DLD1 (cell line): ENCODE measurements around the gene PDE4C.

Experiments used
- in situ Hi-C: cut with HindIII; loops from 2 replicates; pipeline ENCODE4 v1.10.0; 2017; ENCODE audit warnings: low sequenced_read_pairs

PDE4C gene

DNA sequence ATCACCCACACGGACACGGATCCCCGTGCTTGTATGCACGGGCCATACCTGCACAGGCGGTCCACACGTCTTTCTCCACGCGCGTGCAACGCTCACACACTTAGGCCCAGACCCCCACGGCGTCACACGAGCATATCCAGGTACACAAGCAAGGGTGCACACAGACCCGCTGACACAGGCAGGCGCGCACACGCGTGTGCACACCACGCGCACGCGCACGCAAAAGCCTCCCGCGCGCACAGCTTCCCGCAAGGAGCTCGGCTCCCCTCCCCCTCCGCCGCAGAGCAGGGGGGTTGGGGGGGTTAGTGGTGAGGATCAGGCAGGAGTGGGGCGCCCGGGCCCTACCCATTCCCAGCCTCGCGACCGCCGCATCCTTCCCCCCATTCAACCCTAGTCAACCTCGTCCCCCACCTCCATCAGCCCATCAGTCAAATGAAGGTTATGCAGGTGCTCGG, 22.8 kb downstream of the PDE4C start:
- in situ Hi-C loops = no loop called here

DNA sequence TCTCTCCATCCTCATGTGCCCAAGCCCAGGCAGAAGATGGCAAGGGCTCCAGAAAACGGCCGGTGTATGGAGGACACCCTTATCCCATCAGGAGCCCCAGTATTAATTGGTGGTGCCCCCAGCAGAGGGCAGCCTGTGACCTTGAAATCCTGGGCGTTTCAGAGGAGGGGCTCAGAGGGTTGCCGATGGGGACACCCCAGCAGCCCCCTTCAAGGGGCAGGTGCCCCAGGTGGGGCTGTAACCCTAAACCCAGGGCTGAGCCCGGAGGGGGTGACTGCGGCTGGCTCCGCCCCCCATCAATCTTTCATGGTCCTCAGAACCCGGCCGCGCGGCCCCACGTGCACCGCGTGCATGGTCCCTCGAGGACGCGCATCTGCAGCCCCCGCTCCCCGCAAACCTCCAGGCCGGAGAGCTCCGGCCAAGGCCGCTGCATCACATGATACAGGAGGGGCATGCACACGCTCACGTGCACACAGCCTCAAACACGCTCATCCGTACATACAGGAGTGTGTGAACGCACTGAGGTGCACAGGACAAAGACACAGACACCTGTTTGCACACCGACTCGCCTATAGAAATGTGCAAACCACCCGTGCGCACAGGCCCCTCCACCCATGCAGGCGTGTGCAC, 23.3 kb downstream of the PDE4C start:
- in situ Hi-C loops = no loop called here

DNA sequence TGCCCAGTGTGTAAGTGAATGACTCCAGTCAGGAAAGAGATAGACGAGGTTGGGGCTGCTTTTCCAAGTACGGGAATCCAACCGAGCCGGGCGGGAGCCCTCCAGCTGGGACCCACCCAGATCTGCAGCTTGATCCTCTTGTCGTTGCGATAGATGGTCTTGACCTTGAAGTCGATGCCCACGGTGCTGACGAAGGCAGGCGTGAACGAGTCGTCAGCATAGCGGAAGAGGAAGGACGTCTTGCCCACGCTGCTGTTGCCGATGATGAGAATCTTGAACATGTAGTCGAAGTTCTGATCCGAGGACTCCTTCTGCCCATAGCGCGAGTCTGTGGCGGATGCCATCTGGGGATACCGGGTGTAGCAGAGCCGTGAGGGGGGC, 23.9 kb downstream of the PDE4C start:
- in situ Hi-C loops = no loop called here

DNA sequence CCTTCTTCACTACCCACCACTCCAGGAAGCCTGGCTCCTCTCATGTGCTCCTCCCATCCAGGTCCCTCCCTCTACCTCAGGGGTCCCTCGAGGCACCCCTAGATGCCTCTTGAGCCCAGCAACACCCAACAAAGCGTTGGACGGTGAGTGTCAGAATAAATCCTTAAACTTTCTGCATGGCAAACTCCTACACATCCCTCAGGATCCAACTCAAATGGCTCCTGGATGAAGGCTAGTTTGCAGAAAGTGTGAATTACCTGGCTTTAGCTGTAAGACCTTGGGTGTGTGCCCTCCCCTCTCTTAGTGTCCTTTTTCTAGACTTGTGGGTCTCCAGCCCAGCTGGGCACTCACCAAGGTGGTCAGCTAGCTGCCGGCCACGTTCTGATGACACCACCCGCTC, 27.9 kb downstream of the PDE4C start:
- in situ Hi-C loops = no loop called here

DNA sequence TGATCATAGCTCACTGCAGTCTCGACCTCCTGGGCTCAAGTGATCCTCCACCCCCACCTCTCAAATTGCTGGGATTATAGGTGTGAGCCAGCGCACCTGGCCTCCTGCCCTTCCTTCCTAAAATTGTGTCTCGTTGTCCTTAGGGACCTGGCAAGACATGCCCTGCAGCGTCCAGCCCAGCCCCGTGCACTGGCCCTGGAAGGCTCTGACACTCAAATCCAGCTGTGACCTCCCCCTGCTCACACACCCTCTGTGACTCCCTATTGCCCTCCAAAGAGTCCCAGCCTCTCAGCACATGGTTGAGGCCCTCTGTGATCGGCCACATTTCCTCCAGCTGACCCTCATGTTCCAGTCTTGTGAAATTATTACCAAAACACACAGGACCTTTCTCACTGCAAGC, 28.3 kb downstream of the PDE4C start:
- in situ Hi-C loops = no loop called here

DNA sequence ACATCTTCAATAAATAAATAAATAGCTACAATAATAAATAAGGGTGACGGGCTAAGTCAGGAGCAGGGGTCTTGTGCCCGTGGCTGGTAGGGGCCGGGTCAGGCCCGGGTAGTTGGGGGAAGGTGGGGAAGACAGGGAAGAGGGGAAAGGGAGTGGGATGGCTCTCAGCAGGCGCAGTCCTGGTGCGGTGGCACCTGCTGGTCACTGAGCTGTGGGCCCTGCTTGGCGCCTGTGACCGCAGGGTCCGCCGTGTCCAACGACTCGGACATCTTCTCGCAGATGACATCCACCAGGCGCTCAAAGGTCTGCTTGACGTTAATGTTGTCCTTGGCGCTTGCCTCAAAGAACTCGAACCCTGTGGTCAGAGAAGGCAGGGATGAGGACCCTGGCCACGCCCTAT, 28.9 kb downstream of the PDE4C start:
- in situ Hi-C loops = no loop called here

DNA sequence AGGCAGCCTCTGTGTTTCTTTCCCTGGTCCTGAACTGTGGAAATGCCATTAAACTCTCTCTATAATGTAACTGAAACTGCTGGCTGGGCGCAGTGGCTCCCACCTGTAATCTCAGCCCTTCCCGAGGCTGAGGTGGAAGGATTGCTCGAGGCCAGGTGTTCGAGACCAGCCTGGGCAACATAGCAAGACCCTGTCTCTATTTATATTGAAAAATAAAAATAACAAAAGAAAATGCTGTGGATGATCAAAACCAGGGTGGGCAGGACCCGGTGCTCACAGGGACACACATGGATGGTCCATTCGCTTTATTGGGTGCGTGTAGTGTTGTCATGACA, 29.8 kb downstream of the PDE4C start:
- in situ Hi-C loops = no loop called here

DNA sequence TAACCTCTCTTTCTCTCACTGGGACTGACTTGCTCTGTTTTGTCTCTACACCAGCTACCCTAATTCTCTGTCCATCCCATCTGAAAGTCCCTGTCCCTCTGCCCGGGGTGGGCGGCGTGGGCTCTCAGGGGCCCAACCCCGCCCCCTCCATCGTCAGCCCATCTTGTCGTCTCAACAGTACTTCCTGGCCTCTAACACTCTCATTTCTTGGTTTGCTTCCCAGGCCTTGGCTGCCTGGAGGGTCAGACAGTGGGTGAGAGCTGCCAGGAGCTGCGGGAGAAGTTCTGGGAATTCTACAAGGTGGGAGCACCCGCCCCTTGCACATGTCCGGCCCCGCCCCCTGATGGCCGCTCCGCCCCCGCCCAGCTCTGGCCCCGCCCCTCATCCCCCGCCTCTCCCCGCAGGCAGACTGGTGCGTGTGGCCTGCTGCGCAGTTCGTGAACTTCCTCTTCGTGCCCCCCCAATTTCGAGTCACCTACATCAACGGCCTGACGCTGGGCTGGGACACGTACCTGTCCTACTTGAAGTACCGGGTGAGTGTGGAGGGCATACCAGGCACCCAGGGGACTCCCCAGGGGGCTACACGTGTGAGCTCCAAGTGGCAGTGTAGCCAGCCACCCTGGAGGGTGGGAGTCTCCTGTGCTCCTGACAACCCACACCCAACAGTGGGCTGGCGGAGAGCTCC, 31.5 kb downstream of the PDE4C start:
- in situ Hi-C loops = no loop called here

DNA sequence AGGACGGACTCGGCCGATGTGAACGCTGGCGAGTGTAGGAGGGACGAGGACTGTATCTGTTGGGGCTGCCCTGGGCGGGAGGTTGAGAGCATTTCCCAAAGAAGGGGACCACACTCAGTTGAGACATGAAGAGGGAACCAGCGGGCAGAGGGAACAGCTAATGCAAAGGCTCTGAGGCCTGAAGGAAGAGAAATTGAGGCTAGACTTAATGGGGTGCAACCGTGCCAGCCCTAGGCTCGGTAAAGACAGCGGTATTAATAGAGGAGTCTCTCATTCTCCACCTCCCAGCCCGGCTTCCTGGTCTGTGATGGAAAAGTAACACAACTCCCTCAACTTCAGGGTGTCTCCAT, 32.1 kb downstream of the PDE4C start:
- in situ Hi-C loops = no loop called here

DNA sequence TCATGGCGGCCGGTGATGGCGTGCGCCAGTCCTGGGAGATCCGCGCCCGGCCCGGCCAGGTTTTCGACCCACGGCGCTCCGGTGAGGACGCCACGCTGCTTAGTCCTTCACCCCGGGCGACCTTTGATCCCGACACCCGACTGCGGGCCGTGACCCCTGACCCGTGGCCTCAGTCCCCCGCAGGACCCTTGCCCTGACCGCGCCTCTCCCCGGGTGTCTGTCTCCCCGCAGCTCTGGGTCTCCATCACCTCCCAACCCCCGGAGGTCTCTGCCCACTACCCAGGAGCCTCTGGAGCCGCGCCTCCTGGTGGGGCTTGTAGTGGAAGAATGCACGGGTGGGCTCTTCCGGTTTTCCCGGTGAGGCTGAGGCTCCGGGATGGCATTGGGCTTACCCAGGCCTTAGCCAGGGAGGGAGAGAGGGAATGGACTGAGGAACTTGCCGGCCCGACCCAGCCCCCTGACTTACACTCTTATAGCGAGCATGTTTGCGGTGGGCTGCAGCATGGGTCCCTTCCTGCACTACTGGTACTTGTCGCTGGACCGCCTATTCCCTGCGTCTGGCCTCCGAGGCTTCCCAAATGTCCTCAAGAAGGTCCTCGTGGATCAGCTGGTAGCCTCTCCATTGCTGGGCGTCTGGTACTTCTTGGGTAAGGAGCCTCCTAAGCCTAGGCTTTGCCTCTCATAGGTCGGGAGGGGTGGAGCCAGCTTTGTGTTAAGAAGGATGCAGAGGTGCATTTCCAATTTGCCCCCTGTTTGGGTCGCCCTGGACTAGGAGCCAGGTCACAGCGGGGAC, 32.7 kb downstream of the PDE4C start:
- in situ Hi-C loops = no loop called here

DNA sequence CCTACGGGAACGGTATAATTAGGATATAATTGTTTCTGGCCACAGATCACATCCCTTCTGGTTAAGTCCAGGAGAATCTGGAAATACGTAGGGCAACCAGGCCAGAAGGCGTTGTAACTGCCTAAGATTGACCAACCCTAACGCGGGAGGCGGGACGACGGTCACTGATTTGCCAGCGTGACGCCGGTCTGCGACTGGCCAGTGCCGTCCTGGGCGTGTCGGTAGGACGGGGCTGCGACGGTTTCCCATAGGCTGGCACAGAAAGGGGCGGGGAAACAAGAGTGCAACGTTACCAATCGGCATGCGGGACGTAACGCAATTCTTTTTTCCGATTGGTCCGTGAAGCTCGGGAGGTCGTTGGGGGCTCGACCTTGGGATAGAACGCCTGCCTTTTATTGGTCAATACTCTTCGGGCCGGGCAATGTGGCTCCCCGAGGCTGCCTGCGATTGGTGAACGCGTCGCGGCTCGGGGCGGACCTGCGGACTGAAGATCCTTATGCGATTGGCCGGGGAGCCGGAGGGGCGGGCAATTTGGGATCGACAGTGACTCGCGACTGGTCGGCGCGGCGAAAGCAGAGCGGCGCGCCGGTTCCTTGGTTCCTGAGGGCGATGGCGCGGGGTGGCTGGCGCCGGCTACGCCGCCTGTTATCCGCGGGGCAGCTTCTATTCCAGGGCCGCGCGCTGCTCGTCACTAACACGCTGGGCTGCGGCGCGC, 33.4 kb downstream of the PDE4C start, which contains the start of gene MPV17L2:
Gene MPV17L2 (plus strand): TSS at position 546 of the 715 bp plus-strand sequence. CDS start 64 bp downstream, at position 610.
- in situ Hi-C loops = no loop called here

DNA sequence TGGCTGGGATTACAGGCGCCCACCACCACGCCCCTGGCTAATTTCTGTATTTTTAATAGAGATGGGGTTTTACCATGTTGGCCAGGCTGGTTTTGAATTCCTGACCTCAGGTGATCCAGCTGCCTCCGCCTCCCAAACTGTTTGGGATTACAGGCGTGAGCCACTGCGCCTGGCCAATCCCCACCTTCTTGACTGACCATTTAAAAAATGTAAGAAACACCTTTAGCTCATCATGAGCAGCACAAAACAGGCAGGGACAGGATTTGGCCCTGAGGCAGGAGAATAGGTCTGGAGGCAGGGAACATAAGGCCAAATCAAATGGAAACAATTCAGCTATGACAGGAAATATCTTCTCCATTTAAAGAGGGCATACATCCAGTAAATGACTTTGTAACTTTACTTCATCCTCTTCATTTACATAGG, 34.6 kb downstream of the PDE4C start:
- in situ Hi-C loops = no loop called here

DNA sequence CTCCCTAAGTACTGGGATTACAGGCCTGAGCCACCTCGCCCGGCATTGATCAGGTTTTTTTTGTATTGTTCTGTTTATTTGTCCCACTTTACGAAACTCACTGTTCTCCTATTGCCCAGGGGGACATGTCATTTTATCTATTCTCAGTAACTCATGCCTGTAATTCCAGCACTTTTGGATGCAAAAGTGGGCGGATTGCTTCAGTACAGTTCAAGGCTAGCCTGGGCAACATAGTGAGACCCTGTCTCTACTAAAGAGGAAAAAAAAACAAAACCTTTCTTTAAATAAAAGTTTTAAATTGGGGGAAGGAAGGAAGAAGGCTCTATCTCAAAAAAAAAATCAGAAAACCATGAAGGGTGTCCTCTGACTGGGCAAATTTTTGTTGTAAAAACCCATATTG, 36.0 kb downstream of the PDE4C start:
- in situ Hi-C loops = no loop called here

DNA sequence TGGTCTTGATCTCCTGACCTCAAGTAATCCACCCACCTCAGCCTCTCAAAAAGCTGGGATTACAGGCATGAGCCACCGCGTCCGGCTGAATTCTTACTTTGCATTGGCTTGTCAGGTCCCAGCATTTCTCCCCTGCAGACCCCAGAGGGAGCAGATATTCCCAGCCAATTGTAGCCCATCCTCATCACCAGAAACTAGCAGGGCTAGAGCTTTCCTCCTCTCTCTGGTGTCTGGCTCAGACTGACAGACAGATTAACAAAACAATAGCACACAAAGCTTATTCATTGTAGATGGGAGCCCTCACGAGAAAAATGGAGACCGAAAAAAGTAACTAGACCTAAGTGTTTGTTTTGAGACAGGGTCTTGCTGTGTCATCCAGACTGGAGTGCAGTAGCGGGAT, 40.7 kb downstream of the PDE4C start:
- in situ Hi-C loops = loop anchor here (10.0 kb wide), 1 partner anchor 79 kb away; no protein-coding TSS in a partner anchor

DNA sequence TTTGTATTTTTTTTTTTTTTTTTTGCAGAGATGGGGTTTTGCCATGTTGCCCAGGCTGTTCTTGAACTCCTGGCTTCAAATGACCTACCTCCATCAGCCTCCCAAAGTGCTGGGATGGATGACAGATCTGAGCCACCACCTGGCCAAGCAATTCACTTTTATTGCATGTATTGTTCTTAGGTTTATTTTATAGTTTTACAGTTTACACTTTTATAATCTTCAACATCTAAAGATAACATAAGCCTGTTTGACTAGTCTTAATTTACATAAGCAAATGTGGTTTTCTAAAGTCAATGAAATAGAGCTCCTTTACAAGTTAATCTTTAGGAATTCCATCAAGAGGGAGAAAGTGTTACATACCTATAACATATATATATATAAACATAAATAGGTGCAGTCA, 42.7 kb downstream of the PDE4C start:
- in situ Hi-C loops = loop anchor here (10.0 kb wide), 1 partner anchor 81 kb away; no protein-coding TSS in a partner anchor

DNA sequence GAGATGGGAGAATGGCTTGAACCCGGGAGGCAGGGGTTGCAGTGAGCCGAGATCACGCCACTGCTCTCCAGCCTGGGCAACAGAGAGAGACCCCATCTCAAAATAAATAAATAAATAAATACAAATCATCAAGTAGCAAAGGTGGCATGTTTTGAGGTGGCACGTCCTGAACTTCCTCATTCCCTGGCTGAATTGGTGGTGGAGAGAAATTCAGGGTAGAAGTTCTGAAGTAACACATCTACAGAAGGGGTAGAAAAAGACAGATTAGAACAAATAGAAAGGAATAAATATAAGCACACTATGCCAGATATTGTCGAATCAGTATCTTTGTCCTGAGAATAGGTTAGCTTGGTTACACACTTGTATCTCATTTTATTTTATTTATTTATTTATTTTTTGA, 46.3 kb downstream of the PDE4C start:
- in situ Hi-C loops = loop anchor here (10.0 kb wide), 1 partner anchor 85 kb away; no protein-coding TSS in a partner anchor

DNA sequence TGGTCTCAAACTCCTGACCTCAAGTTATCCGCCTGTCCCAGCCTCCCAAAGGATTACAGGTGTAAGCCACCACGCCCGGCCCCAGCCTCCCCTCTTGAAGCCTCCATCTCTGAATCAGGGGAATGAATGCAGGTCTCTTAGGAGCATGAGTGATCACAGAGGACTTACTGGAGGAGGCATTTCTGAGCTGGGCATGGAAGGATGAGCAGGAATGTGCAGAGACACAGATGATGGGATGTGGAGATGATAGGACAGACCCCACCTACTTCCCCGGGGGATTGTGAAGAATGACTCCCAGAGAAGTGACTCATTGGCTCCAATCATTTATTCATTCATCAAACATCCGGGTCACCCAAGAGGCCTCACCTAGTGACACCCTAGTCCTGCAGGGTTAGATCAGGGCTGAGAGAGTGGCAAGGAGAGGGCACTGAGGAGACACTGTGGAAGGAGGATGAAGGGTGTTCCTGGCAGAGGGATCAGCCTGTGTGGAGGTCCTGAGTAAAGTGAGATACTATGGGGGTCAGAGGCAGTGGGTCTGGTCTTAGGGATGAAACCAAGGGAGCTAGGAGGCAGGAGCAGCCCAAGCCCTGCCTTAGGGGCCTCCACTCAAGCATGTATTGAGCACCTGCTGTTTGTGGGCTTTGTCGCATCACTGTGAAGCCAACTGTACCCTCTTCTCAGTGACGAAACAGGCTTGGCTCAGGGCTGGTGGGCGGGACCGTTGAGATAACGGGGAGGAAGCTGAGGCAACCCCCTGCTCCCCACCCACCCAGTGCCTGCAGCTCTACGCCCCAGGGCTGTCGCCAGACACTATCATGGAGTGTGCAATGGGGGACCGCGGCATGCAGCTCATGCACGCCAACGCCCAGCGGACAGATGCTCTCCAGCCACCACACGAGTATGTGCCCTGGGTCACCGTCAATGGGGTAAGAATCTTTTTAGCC, 49.6 kb downstream of the PDE4C start:
- in situ Hi-C loops = no loop called here

DNA sequence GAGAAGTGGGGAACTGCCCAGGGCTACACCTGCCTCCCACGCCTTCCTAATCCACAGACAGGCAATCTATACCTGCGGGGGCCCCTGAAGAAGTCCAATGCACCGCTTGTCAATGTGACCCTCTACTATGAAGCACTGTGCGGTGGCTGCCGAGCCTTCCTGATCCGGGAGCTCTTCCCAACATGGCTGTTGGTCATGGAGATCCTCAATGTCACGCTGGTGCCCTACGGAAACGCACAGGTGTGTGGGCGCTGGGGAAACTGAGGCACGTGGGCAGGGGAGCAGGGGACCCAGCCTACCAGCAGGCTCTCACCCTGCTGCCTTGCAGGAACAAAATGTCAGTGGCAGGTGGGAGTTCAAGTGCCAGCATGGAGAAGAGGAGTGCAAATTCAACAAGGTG, 51.3 kb downstream of the PDE4C start:
- in situ Hi-C loops = no loop called here
